Nephron progenitor cell (in vitro differentiated cells): ENCODE results near the gene PEX5L.
A peak's percentile ranks its signal among the peaks of the same experiment; 100 is the strongest.

Source experiments
- DNase-seq: peaks from one replicate; pipeline ENCODE4 v3.0.0; 2021
- H3K27ac Mint-ChIP-seq: 2 replicates; pipeline ENCODE4 v1.8.0; 2021; ENCODE audit warnings: mild to moderate bottlenecking, moderate library complexity, mixed read lengths
- H3K27me3 Mint-ChIP-seq: 2 replicates; pipeline ENCODE4 v1.8.0; 2021; ENCODE audit warnings: mild to moderate bottlenecking, low read depth, mixed read lengths; ENCODE audit not compliant: poor library complexity
- H3K36me3 Mint-ChIP-seq: 2 replicates; pipeline ENCODE4 v1.8.0; 2021; ENCODE audit warnings: low read depth, mixed read lengths
- H3K4me1 Mint-ChIP-seq: 2 replicates; pipeline ENCODE4 v1.8.0; 2021; ENCODE audit warnings: mixed read lengths
- H3K4me3 Mint-ChIP-seq: 2 replicates; pipeline ENCODE4 v1.8.0; 2021; ENCODE audit warnings: mild to moderate bottlenecking, moderate library complexity, mixed read lengths
- H3K9me3 Mint-ChIP-seq: 2 replicates; pipeline ENCODE4 v1.8.0; 2021; ENCODE audit warnings: mild to moderate bottlenecking, moderate library complexity, mixed read lengths
- TF ChIP-seq, protein P1 (sequence below): fragments of 200-600 bp; sonication (generic); IDR thresholded peaks from 2 replicates; pipeline ENCODE4 v1.5.0; 2021; ENCODE audit warnings: antibody characterized with exemption

PEX5L gene, protein sequence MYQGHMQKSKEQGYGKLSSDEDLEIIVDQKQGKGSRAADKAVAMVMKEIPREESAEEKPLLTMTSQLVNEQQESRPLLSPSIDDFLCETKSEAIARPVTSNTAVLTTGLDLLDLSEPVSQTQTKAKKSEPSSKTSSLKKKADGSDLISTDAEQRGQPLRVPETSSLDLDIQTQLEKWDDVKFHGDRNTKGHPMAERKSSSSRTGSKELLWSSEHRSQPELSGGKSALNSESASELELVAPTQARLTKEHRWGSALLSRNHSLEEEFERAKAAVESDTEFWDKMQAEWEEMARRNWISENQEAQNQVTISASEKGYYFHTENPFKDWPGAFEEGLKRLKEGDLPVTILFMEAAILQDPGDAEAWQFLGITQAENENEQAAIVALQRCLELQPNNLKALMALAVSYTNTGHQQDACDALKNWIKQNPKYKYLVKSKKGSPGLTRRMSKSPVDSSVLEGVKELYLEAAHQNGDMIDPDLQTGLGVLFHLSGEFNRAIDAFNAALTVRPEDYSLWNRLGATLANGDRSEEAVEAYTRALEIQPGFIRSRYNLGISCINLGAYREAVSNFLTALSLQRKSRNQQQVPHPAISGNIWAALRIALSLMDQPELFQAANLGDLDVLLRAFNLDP

DNA sequence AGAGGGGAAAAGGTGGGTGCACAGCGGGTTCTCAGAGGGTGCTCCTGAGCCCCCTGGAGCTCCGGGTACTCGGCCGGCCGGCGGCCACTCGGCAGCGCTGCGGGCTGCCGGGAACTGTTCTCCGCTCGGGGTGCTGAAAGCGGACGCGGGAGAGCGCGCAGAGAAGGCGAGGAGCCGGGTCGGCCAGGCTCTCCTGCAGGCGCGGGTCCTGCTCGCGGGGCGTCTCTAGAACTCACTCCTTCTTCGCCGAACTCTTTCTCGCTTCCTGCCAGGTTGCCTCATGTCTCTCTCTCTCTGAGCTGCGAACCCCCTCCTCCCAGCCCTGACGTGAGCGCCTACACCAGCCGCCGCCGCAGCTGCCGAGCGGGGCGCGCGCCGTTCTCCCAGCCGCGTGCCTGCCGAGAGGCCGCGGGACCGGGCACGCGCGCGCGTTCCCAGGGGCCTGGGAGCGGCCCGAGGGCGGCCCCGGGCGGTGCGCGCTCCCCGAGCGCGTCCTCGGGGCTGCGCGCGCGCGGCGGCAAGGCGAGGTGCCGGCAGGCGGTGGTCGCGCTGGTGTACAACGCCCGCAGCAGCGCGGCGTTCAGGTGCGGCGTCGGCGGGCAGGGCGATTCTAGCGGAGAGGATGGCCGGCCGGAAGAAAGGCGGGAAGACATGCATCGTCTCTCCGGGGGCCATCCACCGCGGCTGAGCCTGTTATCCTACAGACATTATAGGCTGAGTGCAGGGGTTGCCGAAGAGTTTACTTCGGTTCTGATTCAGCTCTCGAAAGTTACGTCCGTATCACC, at the start of gene PEX5L:
PEX5L (minus strand) TSS at position 267 of the 785 bp plus-strand sequence. CDS start 338 bp downstream, outside the sequence.
- Mint-ChIP-seq H3K4me3 (peak within 1 kb of the TSS; percentile 83), H3K27me3 (peaks cover 72% of the 10 kb centered on the region)
- peak; percentile 95 for DNase-seq

DNA sequence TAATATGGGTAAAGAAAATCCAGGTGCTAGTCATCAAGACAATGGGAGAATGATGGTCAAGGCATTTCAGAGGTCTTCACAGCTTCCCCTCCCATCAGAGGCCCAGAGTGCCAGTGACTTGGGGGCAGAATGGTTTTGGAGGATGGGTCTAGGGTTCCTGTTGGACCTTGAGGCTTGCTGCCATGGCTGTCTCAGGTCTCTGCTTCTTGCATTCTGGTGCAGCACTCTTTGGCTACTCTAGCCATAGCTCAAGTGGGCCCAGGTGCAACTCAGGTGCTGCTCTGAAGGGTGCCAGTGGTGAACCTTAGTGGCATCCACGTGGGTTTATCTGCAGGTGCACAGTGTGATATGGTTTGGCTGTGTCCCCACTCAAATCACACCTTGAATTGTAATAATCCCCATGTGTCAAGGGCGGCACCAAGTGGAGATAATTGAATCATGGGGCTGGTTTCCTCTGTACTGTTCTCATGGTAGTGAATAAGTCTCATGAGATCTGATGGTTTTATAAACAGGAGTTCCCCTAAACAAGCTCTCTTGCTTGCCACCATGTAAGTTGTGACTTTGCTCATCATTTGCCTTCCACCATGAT, 48.5 kb upstream of the PEX5L start:
- Mint-ChIP-seq H3K4me1 (no peaks in the 10 kb centered on the region), H3K27me3 (peaks cover 6% of the 10 kb centered on the region), H3K4me3 (no peak overlapping the region), H3K27ac (no peak overlapping the region), H3K9me3 (peaks cover 12% of the 10 kb centered on the region), H3K36me3 (no peaks in the 10 kb centered on the region)
- TF ChIP-seq, protein P1, sequence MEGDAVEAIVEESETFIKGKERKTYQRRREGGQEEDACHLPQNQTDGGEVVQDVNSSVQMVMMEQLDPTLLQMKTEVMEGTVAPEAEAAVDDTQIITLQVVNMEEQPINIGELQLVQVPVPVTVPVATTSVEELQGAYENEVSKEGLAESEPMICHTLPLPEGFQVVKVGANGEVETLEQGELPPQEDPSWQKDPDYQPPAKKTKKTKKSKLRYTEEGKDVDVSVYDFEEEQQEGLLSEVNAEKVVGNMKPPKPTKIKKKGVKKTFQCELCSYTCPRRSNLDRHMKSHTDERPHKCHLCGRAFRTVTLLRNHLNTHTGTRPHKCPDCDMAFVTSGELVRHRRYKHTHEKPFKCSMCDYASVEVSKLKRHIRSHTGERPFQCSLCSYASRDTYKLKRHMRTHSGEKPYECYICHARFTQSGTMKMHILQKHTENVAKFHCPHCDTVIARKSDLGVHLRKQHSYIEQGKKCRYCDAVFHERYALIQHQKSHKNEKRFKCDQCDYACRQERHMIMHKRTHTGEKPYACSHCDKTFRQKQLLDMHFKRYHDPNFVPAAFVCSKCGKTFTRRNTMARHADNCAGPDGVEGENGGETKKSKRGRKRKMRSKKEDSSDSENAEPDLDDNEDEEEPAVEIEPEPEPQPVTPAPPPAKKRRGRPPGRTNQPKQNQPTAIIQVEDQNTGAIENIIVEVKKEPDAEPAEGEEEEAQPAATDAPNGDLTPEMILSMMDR = no peak
- DNase-seq = no peak

More for the DNA sequence above, at the start of gene PEX5L:
- Mint-ChIP-seq H3K9me3 (no peaks in the 10 kb centered on the region), H3K4me1 (peaks cover 16% of the 10 kb centered on the region), H3K36me3 (no peaks in the 10 kb centered on the region), H3K27ac (no peak within 1 kb of the TSS)
- TF ChIP-seq, protein P1 = no peak

DNA sequence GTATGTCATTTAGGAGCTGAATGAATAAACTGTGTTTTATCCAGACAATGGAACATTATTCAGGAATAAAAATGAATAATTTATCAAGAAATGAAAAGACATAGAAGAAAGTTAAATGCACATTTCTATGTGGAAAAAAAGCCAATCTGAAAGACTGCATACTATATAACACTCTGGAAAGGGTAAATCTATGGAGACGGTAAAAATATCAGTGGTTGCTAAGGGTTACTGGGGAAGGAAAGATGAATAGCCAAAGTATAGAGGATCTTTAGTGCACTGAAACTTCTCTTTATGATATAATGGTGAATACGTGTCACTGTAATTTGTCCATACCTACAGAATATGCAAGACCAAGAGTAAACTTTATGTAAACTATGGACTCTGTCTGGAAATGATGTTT, 46.0 kb upstream of the PEX5L start:
- peaks cover 3% of the 10 kb centered on the region for H3K27me3 Mint-ChIP-seq
- TF ChIP-seq, protein P1 = no peak
- no peaks in the 10 kb centered on the region for H3K4me1 Mint-ChIP-seq
- peaks cover 12% of the 10 kb centered on the region for H3K9me3 Mint-ChIP-seq
- no peak overlapping the region for H3K27ac Mint-ChIP-seq
- no peaks in the 10 kb centered on the region for H3K36me3 Mint-ChIP-seq
- no peak for DNase-seq
- H3K4me3 Mint-ChIP-seq = no peak overlapping the region

DNA sequence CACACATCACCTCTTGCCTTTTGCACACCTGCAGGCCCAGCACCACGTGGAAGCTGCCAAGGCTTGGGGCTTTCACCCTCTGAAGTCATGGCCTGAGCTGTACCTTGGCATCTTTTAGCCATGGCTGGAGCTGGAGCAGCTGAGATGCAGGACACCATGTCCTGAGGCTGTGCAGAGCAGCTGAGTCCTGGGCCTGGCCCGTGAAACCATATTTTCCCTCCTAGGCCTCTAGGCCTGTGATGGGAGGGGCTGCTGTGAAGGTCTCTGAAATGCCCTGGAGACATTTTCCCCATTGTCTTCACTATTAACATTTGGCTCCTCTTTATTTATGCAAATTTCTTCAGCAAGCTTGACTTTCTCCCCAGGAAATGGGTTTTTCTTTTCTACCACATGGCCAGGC, 41.9 kb upstream of the PEX5L start:
- Mint-ChIP-seq H3K27me3 (peaks cover 3% of the 10 kb centered on the region), H3K36me3 (no peaks in the 10 kb centered on the region), H3K9me3 (peaks cover 11% of the 10 kb centered on the region), H3K27ac (no peak overlapping the region), H3K4me3 (no peak overlapping the region), H3K4me1 (no peaks in the 10 kb centered on the region)
- TF ChIP-seq, protein P1 = no peak
- DNase-seq = no peak

DNA sequence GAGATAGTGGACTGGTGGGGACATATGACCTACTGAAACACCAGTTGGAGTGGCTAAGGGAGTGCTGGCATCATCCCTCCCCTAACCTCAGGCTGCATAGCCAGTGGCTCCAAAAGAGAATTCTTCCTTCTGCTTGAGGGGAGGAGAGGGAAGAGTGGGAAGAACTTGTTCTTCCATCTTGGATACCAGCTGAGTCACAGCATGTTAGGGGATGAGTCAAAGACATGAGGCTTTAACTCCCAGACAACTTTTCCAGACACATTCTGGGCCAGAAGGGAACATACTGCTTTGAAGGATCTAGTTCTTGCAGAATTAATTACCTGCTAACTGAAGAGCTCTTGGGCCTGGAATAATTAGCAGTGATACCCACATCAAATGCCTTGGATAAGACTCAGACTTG, 36.8 kb upstream of the PEX5L start:
- Mint-ChIP-seq H3K27ac (no peak overlapping the region), H3K9me3 (no peaks in the 10 kb centered on the region), H3K4me3 (no peak overlapping the region), H3K4me1 (no peaks in the 10 kb centered on the region), H3K36me3 (no peaks in the 10 kb centered on the region), H3K27me3 (no peaks in the 10 kb centered on the region)
- no peak for DNase-seq
- TF ChIP-seq, protein P1 = no peak
